ENCODE results near the gene KCNQ4.

The KCNQ4 gene

GRCh38 chr1:40818264-40818961, 34.8 kb downstream of the KCNQ4 start:
- in situ Hi-C loops (cut with MboI; ENCODE audit: low sequenced_read_pairs), result no loop called here

DNA sequence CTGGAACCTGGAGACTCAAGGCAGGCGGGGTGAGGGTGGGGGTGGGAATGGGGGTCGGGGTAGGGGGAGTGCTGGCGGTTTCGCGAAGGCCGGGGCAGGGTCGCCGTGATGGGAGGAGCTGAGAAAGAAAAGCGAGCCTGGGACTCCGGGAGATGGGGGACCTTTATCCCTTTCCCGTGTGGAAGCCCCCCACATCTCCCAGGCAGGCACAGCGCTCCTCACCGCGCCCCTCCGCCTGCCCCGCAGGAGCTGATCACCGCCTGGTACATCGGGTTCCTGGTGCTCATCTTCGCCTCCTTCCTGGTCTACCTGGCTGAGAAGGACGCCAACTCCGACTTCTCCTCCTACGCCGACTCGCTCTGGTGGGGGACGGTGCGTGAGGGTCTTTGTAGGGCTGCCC, 35.5 kb downstream of the KCNQ4 start:
- in situ Hi-C loops (cut with MboI; ENCODE audit: low sequenced_read_pairs), result no loop called here

DNA sequence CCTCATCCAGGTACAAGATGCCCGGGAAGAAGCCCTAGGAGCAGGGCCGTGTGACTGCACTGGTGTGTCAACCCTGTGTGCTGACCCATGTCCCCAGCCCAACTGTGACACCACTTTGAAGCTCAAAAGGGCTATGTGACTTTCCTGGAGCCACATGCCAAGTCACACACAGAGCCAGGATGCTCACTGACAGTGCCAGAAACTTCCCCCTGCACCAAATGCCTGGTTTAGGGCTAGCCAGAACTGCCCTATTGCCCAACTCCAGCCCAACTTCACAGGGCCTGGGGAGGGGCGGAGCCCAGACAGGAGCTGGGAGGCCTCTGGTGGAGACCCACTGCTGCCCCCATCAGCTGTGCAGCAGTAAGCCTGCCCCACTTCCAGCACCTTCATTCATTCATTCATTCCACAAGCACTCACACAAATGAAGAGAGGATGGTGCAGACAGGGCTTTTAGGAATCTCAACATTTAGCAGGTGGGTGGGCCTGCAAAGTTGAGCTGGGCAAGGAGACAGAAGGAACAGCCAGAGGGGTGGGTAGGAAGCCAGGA, 36.7 kb downstream of the KCNQ4 start:
- in situ Hi-C loops (cut with MboI; ENCODE audit: low sequenced_read_pairs), result no loop called here

GRCh38 chr1:40820911-40821693, 37.5 kb downstream of the KCNQ4 start:
- in situ Hi-C loops (cut with MboI; ENCODE audit: low sequenced_read_pairs), result no loop called here

DNA sequence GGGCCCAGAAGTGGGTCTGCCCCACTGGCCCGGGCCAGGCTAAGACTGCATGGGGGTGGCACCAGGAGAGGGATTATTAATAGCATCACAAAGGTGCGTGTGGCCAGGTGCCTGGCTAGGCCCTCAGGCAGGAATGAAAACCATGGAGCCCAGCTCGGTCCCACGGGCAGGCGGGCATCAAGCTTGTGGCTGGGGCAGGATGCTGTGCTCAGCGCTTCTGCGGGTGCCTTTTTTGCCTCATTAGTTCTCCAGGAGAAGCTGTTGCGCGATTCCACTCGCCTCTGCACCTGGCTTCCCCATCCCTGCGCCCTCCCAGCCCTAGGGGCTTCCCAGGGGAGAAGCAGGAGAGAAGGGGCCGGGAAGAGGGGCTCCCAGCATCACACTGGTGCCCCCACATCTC, 39.3 kb downstream of the KCNQ4 start:
- in situ Hi-C loops (cut with MboI; ENCODE audit: low sequenced_read_pairs), result no loop called here

GRCh38 chr1:40823345-40823744, 39.8 kb downstream of the KCNQ4 start:
- in situ Hi-C loops (cut with MboI; ENCODE audit: low sequenced_read_pairs), result no loop called here

- in situ Hi-C loops (cut with MboI; ENCODE audit: low sequenced_read_pairs), result no loop called here
Measured at GRCh38 chr1:40823983-40824382, 40.4 kb downstream of the KCNQ4 start.

- in situ Hi-C loops (cut with MboI; ENCODE audit: low sequenced_read_pairs), result no loop called here
Measured at GRCh38 chr1:40824591-40825434, 41.2 kb downstream of the KCNQ4 start.

- in situ Hi-C loops (cut with MboI; ENCODE audit: low sequenced_read_pairs), result no loop called here
Measured at GRCh38 chr1:40825435-40825788, 41.8 kb downstream of the KCNQ4 start.

DNA sequence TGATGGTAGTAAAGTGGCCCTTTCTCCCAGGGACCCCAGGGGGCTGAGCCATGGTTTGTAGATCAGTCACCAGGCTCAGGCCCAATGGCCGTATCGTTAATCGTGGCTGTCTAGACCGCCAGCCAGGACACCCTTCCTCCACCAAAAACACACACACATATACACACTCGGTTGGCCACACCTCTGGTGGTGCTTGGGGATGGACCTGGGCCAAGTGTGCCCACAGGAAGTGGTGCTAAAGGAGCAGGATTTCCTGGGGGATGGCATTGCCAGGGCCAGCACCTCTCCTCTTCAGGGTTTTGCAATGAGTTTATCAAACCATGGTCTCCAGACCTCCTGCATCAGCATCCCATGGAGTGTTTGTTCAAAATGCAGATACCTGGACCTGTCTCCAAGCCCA, 42.4 kb downstream of the KCNQ4 start:
- in situ Hi-C loops (cut with MboI; ENCODE audit: low sequenced_read_pairs), result no loop called here

- in situ Hi-C loops (cut with MboI; ENCODE audit: low sequenced_read_pairs), result no loop called here
Measured at GRCh38 chr1:40829631-40830245, 46.2 kb downstream of the KCNQ4 start.

GRCh38 chr1:40830419-40830943, 46.9 kb downstream of the KCNQ4 start:
- in situ Hi-C loops (cut with MboI; ENCODE audit: low sequenced_read_pairs), result no loop called here

- in situ Hi-C loops (cut with MboI; ENCODE audit: low sequenced_read_pairs), result no loop called here
Measured at GRCh38 chr1:40831001-40831732, 47.6 kb downstream of the KCNQ4 start.

GRCh38 chr1:40833979-40834378, 50.4 kb downstream of the KCNQ4 start:
- in situ Hi-C loops (cut with MboI; ENCODE audit: low sequenced_read_pairs), result no loop called here

- in situ Hi-C loops (cut with MboI; ENCODE audit: low sequenced_read_pairs), result no loop called here
Measured at GRCh38 chr1:40834968-40835545, 51.5 kb downstream of the KCNQ4 start.

GRCh38 chr1:40836283-40836682, 52.7 kb downstream of the KCNQ4 start:
- in situ Hi-C loops (cut with MboI; ENCODE audit: low sequenced_read_pairs), result no loop called here

DNA sequence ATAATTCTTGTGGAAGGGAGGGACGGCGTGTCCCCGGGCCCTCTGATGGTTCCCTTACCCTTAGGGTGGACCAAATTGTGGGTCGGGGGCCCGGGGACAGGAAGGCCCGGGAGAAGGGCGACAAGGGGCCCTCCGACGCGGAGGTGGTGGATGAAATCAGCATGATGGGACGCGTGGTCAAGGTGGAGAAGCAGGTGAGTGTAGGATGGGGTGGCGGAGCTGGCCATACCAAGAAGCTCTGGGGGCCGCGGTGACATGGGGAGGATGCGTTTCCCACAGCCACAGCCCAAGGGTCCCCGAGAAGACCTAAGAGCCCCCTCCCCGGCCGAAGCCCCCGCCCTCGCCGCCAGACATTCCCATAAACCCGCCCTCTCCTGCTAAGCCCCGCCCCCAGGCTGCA, 54.0 kb downstream of the KCNQ4 start:
- in situ Hi-C loops (cut with MboI; ENCODE audit: low sequenced_read_pairs), result no loop called here

DNA sequence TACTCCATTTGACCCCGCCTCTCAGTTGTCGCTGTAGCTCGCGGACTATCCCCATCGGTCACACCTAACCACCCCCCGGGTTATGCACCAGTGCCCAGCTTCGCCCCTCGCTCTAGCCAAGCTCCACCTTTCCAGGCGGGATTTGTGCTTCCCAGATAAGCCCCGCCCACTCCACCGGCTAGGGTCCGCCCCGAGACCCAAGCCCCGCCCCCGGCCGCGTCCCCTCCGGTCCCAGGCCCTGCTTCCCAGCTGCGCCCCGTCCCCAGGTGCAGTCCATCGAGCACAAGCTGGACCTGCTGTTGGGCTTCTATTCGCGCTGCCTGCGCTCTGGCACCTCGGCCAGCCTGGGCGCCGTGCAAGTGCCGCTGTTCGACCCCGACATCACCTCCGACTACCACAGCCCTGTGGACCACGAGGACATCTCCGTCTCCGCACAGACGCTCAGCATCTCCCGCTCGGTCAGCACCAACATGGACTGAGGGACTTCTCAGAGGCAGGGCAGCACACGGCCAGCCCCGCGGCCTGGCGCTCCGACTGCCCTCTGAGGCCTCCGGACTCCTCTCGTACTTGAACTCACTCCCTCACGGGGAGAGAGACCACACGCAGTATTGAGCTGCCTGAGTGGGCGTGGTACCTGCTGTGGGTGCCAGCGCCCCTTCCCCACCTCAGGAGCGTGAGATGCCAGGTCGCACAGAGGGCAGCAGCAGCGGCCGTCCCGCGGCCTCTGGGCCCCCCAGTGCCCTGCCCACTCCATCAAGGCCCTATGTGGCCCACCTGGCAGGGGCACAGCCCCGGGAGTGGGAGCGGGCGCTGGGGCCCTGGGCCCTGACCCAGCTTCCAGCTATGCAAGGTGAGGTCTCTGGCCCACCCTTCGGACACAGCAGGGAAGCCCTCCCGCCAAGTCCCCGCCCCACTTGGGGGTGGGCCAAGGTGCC, 54.7 kb downstream of the KCNQ4 start:
- in situ Hi-C loops (cut with MboI; ENCODE audit: low sequenced_read_pairs), result no loop called here

All from HL-60/S4 treated with retinoic acid at 250 ng/mL for 4 days and 3 days (cell line).